Measurements from ENCODE around the gene FOXP3.
A peak's percentile ranks its signal among the peaks of the same experiment; 100 is the strongest.

FOXP3 gene

GRCh38 chrX:49273181-49273727 is 8.7 kb upstream of the FOXP3 start:
- no peak for DNase-seq (ENCODE audit: low spot score)

GRCh38 chrX:49272421-49272820 is 7.9 kb upstream of the FOXP3 start:
- DNase-seq (ENCODE audit: low spot score) = no peak

GRCh38 chrX:49271341-49271740 is 6.8 kb upstream of the FOXP3 start:
- DNase-seq (ENCODE audit: low spot score) = no peak

- DNase-seq (ENCODE audit: low spot score) = no peak
Measured at GRCh38 chrX:49270249-49270921, 5.9 kb upstream of the FOXP3 start.

DNA sequence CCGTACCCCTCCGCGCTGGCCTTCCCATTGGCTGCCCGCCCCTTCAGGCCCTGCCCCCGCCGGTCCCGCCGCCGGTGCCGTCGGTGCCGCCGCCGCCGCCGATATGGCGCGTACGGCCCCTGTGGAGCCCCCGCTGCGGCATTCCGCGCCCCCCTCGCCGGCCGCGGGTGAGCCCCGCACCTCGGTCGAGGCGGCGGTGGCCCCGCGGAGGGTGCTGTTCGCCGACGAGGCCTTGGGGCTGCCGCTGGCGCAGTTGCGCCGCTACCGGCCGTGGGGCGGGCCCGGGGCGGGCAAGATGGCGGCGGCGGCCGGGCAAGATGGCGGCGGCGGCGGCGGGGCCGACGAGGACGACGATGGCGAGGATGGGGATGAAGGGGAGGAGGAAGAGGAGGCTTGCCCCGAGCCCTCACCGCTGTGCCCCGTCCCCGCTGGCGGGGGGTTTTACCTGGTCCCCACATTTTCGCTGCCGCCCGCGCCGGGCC is 5.3 kb upstream of the FOXP3 start, which contains the start of gene PPP1R3F:
Gene PPP1R3F, plus strand, starts transcription at position 27 of the 482 bp plus-strand sequence. Its CDS starts 77 bp downstream, at position 104.
- no peak for DNase-seq (ENCODE audit: low spot score)

GRCh38 chrX:49269010-49269766 is 4.7 kb upstream of the FOXP3 start:
- peak; percentile 91 for DNase-seq (ENCODE audit: low spot score)

DNA sequence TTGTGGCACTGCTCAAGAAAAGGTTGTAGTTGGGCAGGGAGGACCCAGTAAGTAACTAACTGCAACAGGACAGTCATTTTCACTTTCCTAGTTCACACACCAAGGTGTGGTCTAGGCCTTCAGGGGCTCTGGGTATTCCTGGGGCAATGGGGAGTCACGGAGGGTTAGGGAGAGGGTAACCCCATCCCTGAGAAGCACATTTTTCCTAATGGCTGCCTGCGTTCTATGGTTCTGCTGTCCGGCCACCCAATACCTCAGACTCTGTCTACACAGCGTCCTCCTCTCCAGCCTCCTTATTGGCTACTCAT is 4.1 kb upstream of the FOXP3 start:
- no peak for DNase-seq (ENCODE audit: low spot score)

DNA sequence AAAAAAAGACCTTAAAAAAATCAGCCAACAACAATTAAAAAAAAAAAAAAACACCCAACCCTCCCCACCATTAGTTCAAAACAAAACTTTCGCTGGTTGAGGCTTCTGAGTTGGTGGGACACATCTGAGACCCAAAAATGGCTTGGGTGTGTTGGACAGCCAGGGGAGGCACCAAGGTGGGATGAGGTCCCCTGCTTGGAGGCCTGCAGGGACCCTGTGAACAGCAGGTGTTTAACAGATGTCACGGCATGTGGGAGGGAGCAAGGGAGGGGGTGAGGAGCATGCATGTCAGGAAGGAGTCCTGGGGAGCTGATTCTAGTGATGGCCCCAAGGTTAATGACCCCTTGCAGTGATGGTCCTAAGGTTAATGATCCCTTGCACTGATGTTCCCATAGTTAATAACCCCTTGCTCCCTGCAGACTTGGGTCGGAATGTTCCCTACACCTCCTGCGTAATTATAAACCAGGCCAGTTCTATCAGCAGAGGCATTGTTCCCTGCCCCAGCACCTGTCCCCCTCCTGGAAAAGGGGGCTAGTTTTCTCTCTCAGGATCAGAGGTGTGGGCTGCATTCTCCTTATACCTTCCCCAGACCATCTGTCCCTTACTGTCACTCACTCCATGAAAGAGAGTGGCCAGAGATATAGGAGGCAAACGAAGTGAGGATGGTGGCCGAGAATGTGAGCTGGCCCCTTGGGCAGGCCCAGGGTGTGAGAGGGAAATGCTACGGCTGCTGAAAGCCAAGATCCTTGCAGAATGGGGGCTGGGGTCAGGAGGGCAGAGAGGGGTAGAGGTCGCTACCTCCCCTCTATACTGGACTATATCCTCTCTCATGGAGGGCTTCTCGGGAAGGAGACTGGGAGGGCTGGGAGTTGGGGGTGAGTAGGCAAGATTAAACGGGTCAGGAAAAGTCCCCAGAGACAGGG is 2.3 kb upstream of the FOXP3 start:
- DNase-seq (ENCODE audit: low spot score) = no peak

- no peak for DNase-seq (ENCODE audit: low spot score)
Measured at GRCh38 chrX:49263631-49264030, 879 bp downstream of the FOXP3 start.

- no peak for DNase-seq (ENCODE audit: low spot score)
Measured at GRCh38 chrX:49262603-49263002, 1.9 kb downstream of the FOXP3 start.

DNA sequence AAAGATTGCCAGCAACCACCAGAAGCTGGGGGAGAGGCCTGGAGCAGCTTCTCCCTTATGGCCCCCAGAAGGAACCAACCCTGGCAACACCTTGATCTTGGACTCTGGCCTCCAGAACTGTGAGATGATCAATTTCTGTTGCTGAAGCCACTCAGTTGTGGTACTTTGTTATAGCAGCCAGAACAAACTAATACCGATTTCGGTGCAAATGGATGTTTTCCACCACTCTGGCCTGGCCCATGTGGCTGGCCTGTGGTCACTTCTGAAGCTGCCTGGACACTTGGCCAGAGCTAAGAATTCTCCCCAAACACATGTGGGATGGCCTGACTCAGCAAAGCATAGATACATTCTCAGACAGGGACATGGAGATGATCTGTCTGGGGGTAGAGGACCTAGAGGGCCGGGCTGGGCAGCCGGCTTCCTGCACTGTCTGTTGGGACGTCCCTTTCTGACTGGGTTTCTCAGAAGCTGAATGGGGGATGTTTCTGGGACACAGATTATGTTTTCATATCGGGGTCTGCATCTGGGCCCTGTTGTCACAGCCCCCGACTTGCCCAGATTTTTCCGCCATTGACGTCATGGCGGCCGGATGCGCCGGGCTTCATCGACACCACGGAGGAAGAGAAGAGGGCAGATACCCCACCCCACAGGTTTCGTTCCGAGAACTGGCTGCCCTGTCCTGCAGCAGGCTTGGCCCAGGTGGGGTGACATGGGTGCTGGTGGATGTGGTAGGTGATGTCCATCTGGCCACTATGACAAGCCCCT is 4.1 kb downstream of the FOXP3 start:
- no peak for DNase-seq (ENCODE audit: low spot score)

GRCh38 chrX:49258749-49259124 is 5.8 kb downstream of the FOXP3 start:
- no peak for DNase-seq (ENCODE audit: low spot score)

DNA sequence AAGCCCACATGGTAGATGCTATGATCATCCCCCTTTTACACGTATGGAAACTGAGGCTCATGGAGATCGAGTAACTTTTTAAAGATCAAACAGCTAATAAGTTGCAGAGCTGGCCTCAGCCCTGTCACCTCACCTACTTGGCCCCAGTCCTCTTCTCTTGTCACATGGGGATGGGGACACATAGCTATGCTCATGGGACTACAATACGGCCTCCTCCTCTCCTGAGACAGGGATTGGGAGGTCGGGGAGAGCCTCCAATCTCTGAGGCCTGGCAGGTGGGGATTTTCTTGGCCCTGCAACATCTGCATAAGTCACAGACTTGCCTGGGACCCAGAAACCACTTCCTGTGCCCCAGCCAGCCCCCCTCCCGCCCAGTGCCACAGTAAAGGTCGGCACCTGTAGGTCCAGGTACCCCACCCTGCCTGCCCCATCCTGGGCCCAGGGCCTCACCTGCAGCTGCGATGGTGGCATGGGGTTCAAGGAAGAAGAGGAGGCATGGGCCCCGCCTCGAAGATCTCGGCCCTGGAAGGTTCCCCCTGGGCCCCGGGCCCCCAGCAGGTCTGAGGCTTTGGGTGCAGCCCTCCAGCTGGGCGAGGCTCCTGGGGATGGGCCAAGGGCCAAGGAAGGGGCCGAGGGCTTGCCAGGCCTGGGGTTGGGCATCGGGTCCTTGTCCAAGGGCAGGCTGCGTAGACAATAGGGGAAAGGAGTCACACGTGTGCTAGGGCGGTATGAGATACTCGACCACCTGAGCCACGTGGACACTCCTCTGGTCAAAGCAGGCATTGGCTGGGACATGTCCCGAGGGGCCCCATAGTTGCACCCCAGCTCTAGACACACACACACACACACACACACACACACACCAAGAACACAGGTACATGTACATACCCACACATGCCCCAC is 6.4 kb downstream of the FOXP3 start:
- no peak for DNase-seq (ENCODE audit: low spot score)

DNA sequence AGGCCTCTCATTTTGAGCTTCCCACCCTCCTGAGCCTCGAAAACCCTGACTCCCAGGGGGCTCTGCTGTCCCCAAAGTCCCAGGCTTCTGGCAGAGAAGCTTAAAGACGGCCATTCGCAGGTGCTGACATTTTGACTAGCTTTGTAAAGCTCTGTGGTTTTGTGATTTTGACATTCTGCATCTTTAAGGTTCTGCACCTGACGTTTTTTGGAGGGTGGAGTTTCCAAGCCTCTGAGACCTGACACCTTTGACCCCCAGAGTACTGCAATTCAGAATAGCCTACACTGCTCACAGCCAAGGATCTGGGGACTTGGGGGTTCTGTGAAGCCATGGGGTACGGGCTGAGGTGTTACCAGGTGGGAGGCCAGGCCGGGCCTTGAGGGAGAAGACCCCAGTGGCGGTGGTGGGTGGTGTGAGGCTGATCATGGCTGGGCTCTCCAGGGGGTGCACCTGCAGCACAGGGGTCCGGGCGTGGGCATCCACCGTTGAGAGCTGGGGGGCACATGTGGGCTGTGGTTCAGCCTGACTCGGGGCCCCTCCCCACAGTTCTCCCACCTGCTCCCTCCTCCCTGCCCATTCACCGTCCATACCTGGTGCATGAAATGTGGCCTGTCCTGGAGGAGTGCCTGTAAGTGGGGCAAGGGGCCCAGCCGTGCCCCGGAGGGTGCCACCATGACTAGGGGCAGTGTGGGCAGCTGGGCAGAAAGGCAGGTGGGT is 7.3 kb downstream of the FOXP3 start:
- no peak for DNase-seq (ENCODE audit: low spot score)

DNA sequence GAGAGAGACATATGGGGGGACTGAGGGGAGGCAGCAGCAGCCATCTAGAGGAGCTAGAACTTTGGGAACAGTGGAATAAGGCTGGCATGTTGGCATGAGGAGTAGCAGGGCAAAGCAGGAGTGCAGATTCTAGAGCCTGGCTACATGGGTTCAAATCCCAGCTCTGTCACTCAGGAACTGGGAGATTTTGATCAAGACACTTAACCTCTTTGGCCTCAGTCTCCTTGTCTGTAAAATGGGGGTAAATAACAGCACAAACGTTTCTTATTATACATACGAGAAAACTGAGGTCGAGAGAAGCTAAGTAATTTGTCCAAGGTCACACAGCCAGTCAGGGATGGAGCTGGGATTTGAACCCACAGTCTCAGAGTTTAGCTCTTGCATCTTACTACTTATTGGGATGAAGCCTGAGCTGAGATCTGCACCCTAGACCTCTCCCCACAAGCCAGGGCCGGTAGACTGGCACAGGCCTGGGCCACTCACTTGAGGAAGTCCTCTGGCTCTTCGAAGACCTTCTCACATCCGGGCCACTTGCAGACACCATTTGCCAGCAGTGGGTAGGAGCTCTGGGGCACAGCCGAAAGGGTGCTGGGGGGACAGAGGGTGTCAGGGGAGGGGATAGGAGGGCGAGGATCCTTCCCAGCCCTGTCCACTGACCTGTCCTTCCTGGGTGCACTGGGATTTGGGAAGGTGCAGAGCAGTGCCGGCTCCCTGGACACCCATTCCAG is 8.1 kb downstream of the FOXP3 start:
- DNase-seq (ENCODE audit: low spot score) = no peak

DNA sequence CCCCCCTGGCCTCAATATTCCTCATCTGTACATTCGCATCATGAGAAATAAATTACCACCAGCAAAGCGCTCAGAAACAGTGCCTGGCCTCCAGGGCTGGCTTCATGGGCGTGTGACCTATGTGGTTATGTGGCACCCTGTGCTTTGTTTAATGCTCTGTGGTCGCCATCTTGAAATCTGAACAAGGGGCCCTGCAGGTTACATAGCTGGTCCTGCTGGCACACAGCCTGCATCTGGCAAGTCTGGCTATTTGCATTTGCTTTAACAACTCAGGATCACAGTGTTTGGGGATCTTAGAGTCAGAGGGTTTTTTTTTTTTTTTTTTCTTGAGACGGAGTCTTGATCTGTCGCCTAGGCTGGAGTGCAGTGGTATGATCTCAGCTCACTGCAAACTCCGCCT is 9.9 kb downstream of the FOXP3 start:
- no peak for DNase-seq (ENCODE audit: low spot score)

DNA sequence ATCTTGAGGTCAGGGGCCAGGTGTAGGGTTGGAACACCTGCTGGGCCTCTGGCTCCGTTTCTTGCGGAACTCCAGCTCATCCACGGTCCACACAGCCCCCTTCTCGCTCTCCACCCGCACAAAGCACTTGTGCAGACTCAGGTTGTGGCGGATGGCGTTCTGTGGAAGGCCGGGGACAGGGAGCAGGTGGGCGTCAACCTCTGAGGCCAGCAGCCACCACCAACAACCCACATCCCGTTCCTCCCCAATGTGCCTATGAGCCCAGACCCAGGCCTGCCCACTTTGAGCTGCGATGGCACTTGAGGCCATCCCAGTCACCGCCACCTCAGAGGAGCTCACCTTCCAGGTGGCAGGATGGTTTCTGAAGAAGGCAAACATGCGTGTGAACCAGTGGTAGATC is 13.2 kb downstream of the FOXP3 start:
- DNase-seq (ENCODE audit: low spot score) = no peak

DNA sequence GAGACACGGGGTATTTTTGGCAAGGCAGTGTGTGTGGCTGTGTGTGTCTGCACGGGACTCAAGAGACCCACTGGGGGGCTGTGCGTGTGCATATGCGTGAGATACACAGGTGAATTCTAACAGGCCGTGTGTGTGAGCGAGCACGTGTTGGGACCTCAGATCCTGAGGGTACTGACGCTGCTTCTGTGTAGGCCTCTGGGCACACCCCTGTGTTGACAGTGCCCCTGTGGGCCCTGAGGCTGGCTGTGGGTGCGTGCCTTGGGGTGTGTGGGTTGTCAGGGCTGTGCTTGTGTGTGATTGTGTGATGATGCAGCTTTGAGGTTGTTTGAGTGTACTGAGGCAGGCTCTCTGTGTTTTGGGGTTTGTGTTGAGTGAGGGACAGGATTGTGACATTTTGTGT is 13.9 kb downstream of the FOXP3 start:
- no peak for DNase-seq (ENCODE audit: low spot score)

GRCh38 chrX:49250066-49250465 is 14.4 kb downstream of the FOXP3 start:
- DNase-seq (ENCODE audit: low spot score) = no peak
